ENCODE results near the gene CCN5.

- no peak for TF ChIP-seq CTCF (conservative IDR thresholded peaks at IDR 0.05)
- TF ChIP-seq EZH2 (IDR thresholded peaks at IDR 0.05; ENCODE audit: low read depth): no peak
Measured at GRCh38 chr20:44714102-44714700, 968 bp upstream of the CCN5 start.

Data from PC-9 (cell line).